ENCODE measurements around the gene CAMKMT.

The CAMKMT gene

GRCh38 chr2:44778671-44779476, 417.1 kb downstream of the CAMKMT start:
- peak; percentile 56 for DNase-seq

- no peak for DNase-seq
These were observed 418.0 kb downstream of the CAMKMT start for GRCh38 chr2:44779793-44780192.

GRCh38 chr2:44780406-44780805, 418.7 kb downstream of the CAMKMT start:
- DNase-seq: no peak

- DNase-seq: no peak
These were observed 423.7 kb downstream of the CAMKMT start for GRCh38 chr2:44785433-44785832.

- DNase-seq: no peak
These were observed 424.5 kb downstream of the CAMKMT start for GRCh38 chr2:44786045-44786816.

GRCh38 chr2:44786817-44787214, 425.1 kb downstream of the CAMKMT start:
- DNase-seq: no peak

GRCh38 chr2:44787663-44788062, 425.9 kb downstream of the CAMKMT start:
- no peak for DNase-seq

GRCh38 chr2:44789446-44789845, 427.7 kb downstream of the CAMKMT start:
- DNase-seq: no peak

- no peak for DNase-seq
These were observed 428.4 kb downstream of the CAMKMT start for GRCh38 chr2:44789971-44790721.

GRCh38 chr2:44793322-44793870, 431.6 kb downstream of the CAMKMT start:
- DNase-seq: no peak

- no peak for DNase-seq
These were observed 435.0 kb downstream of the CAMKMT start for GRCh38 chr2:44796771-44797170.

- no peak for DNase-seq
These were observed 436.5 kb downstream of the CAMKMT start for GRCh38 chr2:44798139-44798659.

- DNase-seq: no peak
These were observed 437.4 kb downstream of the CAMKMT start for GRCh38 chr2:44799105-44799504.

GRCh38 chr2:44799754-44800153, 438.0 kb downstream of the CAMKMT start:
- DNase-seq: no peak

GRCh38 chr2:44801289-44801840, 439.6 kb downstream of the CAMKMT start:
- DNase-seq: no peak

GRCh38 chr2:44801841-44802776, 440.4 kb downstream of the CAMKMT start:
- DNase-seq: no peak

GRCh38 chr2:44802777-44803424, 441.2 kb downstream of the CAMKMT start:
- no peak for DNase-seq

GRCh38 chr2:44804406-44805265, 442.9 kb downstream of the CAMKMT start:
- no peak for DNase-seq

GRCh38 chr2:44805401-44806235, 443.9 kb downstream of the CAMKMT start:
- DNase-seq: no peak
